Measurements from ENCODE around the gene CPNE7.
"Not testable (repeated sequence)": the region's sequence is repeated elsewhere in the genome, so short reads cannot be mapped to it uniquely, and the experiment has no call there.

Gene CPNE7

DNA sequence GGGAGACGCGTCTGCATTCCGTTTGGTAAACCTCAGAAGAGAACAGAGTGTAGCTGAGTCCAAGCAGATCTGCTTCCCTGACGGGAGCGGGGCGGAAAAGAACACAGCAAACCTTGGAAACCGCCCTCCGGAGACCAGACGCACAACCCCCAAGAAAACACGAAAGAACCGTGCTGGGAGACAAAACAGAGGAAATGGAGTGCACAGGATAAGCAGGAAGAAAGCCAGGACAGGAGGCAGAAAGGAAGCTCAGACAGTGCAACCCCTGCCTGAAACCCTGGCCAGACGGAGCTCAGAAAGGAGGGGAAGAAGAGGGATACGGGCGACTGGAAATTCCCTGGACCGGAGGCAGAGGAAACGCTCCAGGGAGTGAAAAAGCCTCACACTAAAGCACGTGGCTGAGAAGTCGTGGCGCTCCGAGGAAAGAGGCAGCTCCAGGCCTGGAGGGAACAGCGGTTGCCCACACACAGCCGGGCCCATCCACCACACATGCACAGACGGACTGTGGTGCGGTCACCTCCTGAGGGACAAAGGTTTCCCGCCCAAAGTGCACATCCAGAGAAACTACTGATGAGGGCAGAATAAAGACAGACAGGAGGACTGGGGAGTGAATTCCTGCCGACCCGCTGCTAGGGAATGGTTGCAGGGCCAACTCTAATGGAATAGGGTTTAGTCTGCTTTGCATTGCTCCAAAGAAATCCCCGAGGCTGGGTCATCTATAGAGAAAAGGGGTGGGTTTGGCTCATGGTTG, 48.1 kb downstream of the CPNE7 start:
- ChIA-PET CTCF (interaction anchor here (0.8 kb wide), 1 partner anchor 10 kb away, joined by 4 read pairs; no protein-coding TSS in a partner anchor), POLR2A (ENCODE audit: low non-redundant PET) (no interaction called here)
- H3K27ac ChIP-seq, result peak overlapping the region; percentile 31
- DNase-seq (ENCODE audit: low spot score), result no peak
- TF ChIP-seq, protein P1, sequence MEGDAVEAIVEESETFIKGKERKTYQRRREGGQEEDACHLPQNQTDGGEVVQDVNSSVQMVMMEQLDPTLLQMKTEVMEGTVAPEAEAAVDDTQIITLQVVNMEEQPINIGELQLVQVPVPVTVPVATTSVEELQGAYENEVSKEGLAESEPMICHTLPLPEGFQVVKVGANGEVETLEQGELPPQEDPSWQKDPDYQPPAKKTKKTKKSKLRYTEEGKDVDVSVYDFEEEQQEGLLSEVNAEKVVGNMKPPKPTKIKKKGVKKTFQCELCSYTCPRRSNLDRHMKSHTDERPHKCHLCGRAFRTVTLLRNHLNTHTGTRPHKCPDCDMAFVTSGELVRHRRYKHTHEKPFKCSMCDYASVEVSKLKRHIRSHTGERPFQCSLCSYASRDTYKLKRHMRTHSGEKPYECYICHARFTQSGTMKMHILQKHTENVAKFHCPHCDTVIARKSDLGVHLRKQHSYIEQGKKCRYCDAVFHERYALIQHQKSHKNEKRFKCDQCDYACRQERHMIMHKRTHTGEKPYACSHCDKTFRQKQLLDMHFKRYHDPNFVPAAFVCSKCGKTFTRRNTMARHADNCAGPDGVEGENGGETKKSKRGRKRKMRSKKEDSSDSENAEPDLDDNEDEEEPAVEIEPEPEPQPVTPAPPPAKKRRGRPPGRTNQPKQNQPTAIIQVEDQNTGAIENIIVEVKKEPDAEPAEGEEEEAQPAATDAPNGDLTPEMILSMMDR (conservative IDR thresholded peaks at IDR 0.05; ENCODE audit: low read depth), result no peak

DNA sequence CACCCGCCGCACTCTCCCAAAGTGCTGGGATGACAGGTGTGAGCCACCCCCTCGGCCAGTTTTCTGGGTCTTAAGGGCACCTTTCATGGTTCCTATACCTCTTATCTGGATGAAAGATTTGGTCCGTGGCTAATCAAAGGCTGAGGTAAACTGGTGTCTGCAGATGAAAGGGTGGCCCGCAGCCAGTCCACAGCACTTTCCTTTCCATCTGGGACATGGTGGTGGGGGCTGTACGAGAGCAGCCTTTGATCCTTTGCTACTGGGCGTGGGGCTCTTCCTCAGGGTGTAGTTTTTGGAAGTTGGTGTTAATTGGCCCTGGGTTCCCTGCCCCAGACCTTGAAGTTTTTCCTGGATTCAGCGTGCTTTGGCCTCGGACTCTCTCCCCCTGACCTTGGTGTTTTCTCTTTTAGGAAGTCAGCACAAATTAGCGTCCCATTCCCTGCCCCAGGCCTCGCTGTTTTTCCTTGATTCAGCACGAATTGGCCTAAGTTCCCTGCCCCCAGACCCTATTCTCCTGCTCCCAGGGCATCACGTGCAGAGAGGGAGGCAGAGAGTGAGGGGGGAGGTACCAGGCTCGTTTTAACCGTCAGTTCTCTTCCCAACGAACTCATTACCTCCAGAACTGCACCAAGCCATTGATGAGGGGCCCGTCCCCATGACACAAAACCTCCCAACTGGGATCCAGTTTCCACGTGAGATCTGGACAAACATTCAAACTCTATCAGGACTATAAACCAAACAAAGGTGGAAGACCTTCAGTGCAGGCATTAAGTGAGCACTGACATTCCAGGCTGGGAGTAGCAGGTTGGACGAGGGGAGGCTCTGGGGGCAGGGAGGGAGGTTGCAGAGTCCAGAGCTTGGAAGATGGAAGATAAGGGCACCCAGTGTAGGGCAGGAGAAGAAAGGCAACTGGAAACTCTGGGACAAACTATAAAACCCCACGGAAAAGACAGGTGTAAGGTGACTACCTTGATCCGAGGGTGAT, 49.5 kb downstream of the CPNE7 start:
- POLR2A ChIA-PET (ENCODE audit: low non-redundant PET), result no interaction called here
- no peak overlapping the region for H3K27ac ChIP-seq
- TF ChIP-seq, protein P1 (conservative IDR thresholded peaks at IDR 0.05; ENCODE audit: low read depth), result no peak
- no peak for DNase-seq (ENCODE audit: low spot score)
- CTCF ChIA-PET, result no interaction called here

DNA sequence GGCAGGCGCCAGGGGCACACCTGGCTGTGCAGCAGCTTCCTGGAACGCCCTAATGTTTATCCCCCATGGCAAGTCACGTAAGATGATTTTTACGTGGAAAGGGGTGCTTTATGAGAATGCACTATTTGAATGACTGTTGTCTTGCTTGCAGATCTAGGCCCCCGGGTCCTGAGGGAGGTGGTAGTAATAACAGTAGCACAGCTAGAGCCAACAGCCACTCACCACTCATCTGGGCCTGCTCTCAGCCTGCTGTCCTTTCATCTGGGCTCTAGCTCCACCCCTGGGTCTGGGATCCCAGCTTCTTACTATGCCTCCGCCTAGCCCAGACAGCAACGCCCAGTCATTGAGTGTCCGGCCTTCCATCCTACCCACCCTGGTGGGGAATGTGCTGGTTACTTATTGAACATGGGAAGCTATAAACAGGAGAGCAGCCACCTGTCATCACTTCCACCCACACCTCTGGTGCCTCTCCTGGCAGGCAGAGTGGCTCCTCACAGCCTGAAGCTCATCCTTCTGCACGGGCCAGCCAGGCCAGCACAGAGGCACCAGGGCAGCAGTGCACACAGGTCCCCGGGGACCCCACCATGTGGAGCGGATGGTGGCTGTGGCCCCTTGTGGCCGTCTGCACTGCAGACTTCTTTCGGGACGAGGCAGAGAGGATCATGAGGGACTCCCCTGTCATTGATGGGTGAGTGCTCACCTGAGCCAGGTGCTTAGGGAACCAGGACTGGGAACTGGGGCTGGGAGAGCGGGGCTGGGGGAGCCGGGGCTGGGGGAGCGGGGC, 54.5 kb downstream of the CPNE7 start:
- CTCF ChIA-PET, result interaction anchor here (0.6 to 1.0 kb wide), 3 partner anchors 20 to 41 kb away, joined by 3 to 8 read pairs (median 4); no protein-coding TSS in a partner anchor
- DNase-seq (ENCODE audit: low spot score), result no peak

DNA sequence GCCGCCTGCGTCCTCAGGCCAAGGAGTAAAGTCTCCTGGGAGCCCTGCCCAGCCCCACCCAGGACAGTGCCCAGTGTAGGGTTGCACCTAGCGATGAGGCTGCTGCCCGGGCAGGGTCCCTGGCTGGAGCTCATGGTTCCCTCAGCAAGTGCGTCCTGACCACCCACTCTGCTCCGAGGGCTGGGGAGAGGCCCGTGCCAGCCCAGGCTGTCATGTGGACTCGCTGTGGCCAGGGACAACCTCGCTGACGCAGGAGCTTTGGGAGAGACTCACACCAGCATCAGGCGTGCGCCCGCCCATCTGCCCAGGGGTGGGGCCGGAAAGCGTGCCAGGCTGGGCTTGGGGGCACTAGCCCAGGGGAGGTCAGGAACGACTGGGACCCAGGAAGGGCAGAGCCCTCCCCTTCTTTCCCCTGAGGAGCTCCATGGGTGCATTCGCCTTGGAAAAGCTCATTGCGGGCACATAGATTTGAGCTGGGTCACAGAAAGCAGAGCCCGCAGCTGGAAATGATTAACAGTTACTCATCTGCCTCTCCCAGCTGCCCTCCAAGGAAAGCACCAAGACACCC, 57.6 kb downstream of the CPNE7 start:
- ChIA-PET POLR2A (ENCODE audit: low non-redundant PET) (interaction anchor here (0.9 kb wide), 1 partner anchor 33 kb away, joined by 4 read pairs; no protein-coding TSS in a partner anchor), CTCF (interaction anchor here (0.6 to 1.6 kb wide), 7 partner anchors 8 to 755 kb away, joined by 3 to 8 read pairs (median 4); no protein-coding TSS in a partner anchor)
- H3K27ac ChIP-seq, result peak overlapping the region; percentile 88
- DNase-seq (ENCODE audit: low spot score), result peak; percentile 78
- TF ChIP-seq, protein P1 (conservative IDR thresholded peaks at IDR 0.05; ENCODE audit: low read depth), result no peak

More for the DNA sequence above, 54.5 kb downstream of the CPNE7 start:
- POLR2A ChIA-PET (ENCODE audit: low non-redundant PET), result no interaction called here
- TF ChIP-seq, protein P1 (conservative IDR thresholded peaks at IDR 0.05; ENCODE audit: low read depth), result no peak
- no peak overlapping the region for H3K27ac ChIP-seq

DNA sequence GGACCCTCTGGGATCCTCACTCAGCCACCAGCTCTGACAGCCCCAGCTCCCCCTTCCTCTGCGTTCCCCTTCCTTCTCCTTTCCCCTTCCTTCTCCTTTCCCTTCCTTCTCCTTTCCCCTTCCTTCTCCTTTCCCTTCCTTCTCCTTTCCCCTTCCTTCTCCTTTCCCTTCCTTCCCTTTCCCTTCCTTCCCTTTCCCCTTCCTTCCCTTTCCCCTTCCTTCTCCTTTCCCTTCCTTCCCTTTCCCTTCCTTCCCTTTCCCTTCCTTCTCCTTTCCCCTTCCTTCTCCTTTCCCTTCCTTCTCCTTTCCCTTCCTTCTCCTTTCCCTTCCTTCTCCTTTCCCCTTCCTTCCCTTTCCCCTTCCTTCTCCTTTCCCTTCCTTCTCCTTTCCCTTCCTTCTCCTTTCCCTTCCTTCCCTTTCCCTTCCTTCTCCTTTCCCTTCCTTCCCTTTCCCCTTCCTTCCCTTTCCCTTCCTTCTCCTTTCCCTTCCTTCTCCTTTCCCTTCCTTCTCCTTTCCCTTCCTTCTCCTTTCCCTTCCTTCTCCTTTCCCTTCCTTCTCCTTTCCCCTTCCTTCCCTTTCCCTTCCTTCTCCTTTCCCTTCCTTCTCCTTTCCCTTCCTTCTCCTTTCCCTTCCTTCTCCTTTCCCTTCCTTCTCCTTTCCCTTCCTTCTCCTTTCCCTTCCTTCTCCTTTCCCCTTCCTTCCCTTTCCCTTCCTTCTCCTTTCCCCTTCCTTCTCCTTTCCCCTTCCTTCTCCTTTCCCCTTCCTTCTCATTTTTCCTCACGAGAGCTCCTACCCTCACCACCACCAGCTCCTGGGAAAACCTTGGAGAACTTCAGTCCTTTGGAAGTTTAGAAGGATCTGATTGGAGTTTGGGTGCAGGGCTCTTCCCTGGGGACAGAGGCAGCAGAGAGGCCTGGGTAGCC, 59.2 kb downstream of the CPNE7 start:
- CTCF ChIA-PET; POLR2A ChIA-PET (ENCODE audit: low non-redundant PET); H3K27ac ChIP-seq; DNase-seq (ENCODE audit: low spot score): not testable (repeated sequence)

DNA sequence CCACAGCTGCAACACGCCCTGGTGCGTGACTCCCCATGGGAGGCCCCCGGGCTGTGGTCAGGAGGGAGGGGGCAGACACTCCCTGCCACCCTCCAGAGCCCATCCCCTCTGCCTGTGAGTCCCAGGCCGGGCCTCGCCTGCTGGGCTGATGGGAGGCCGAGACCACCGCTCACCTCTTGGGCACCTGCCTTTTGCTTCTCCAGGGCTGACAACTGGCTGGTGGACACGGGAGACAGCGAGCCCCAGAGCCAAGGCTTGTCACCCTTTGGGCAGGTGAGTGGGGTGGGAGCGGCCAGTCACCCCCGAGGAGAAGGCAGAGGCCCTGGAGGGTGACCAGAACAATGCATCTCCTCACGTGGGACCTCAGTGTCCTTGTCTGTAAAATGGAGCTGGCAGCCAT, 61.1 kb downstream of the CPNE7 start:
- CTCF ChIA-PET, result no interaction called here

More for the DNA sequence above, 61.1 kb downstream of the CPNE7 start:
- TF ChIP-seq, protein P1 (conservative IDR thresholded peaks at IDR 0.05; ENCODE audit: low read depth), result no peak
- DNase-seq (ENCODE audit: low spot score), result no peak
- H3K27ac ChIP-seq, result no peak overlapping the region
- POLR2A ChIA-PET (ENCODE audit: low non-redundant PET), result no interaction called here

Measured in RWPE1 (cell line).